Measurements from ENCODE around the gene MEGF6. TPM values are rescaled to one million over a fixed set of nuclear protein-coding genes. Genes with fewer than 3 reads are reported as not detected.
A peak's percentile ranks its signal among the peaks of the same experiment; 100 is the strongest.

The MEGF6 gene
- total RNA-seq, 1 experiment from 2014 or later: 21.3 TPM

GRCh38 chr1:3453891-3454810, 157.2 kb downstream of the MEGF6 start, which contains the start of gene ARHGEF16:
TSS of gene ARHGEF16 (plus strand) at chr1:3454665. CDS start at chr1:3463085, 8,420 bp downstream.
- Histone ChIP-seq H3K18ac (ENCODE audit: insufficient read length, low read depth, low read length) (peak within 1 kb of the TSS; percentile 85), H2BK15ac (ENCODE audit: low read depth, low read length) (no peak within 1 kb of the TSS), H2BK12ac (ENCODE audit: insufficient read length, low read depth, low read length) (no peak within 1 kb of the TSS), H3K9ac (ENCODE audit: extremely low read depth, insufficient read length, low read length) (no peak within 1 kb of the TSS), H2AFZ (ENCODE audit: low read length) (no peak within 1 kb of the TSS), H3K56ac (ENCODE audit: insufficient read length, low read depth, low read length) (no peak within 1 kb of the TSS), H3T11ph (ENCODE audit: low read length) (no peak within 1 kb of the TSS), H3K27me3 (ENCODE audit: insufficient read depth, low read length) (no peaks in the 10 kb centered on the region), H3K4me1 (ENCODE audit: insufficient read depth, low read length) (no peaks in the 10 kb centered on the region), H2BK120ac (ENCODE audit: low read depth, low read length, poor library complexity, severe bottlenecking) (peak within 1 kb of the TSS; percentile 63), H3K9me3 (ENCODE audit: control insufficient read depth, low read depth, low read length) (no peaks in the 10 kb centered on the region), H4K5ac (ENCODE audit: insufficient read length, low read depth, low read length) (no peak within 1 kb of the TSS), H3K27ac (ENCODE audit: insufficient read length, low read depth, low read length) (no peak within 1 kb of the TSS), H2BK20ac (ENCODE audit: low read depth, low read length, poor library complexity, severe bottlenecking) (no peak within 1 kb of the TSS), H3K4ac (ENCODE audit: low read depth, low read length) (no peak within 1 kb of the TSS), H2BK5ac (ENCODE audit: insufficient read length, low read length) (no peak within 1 kb of the TSS), H3K23me2 (ENCODE audit: insufficient read length, low read depth, low read length, poor library complexity, severe bottlenecking) (peaks cover 3% of the 10 kb centered on the region), H3K79me2 (ENCODE audit: insufficient read depth, low read length) (no peaks in the 10 kb centered on the region; the same call in 1 of the 2 replicates), H3K79me1 (ENCODE audit: insufficient read depth, low read depth, low read length, poor library complexity, severe bottlenecking) (peaks cover 7% of the 10 kb centered on the region), H3K4me2 (ENCODE audit: insufficient read depth, insufficient read length, low read length) (peak within 1 kb of the TSS; percentile 38), H4K20me1 (ENCODE audit: control insufficient read depth, insufficient read depth, insufficient read length) (no peaks in the 10 kb centered on the region), H4K8ac (replicated peaks; ENCODE audit: insufficient read length, low read depth, low read length) (no peak within 1 kb of the TSS), H2AK5ac (ENCODE audit: insufficient read length, low read length) (no peak within 1 kb of the TSS), H3K14ac (ENCODE audit: insufficient read depth, low read length) (peak within 1 kb of the TSS; percentile 59), H4K91ac (ENCODE audit: insufficient read length, low read depth, low read length) (no peak within 1 kb of the TSS), H3K23ac (ENCODE audit: insufficient read length, low read depth, low read length) (no peak within 1 kb of the TSS)
- H3K27me3 Mint-ChIP-seq (ENCODE audit: low read depth): peaks cover 9% of the 10 kb centered on the region
- peak within 1 kb of the TSS; percentile 87 to 95 (median 91); a peak in 5 of 7 replicates for H3K27ac Mint-ChIP-seq
- peaks cover 9 to 27% of the 10 kb centered on the region in 2 experiments for H3K4me1 Mint-ChIP-seq
- H3K36me3 Mint-ChIP-seq (ENCODE audit: insufficient read depth in 1 of 3, low read depth in 3 of 3): peaks cover 0 to 15% (median 14%) of the 10 kb centered on the region in 3 experiments; a peak in 4 of 7 replicates
- no CpG with 5 or more reads among the region's 84 CpGs for WGBS (ENCODE audit: extremely low coverage, insufficient read length, low lambda C conversion rate)
- peak within 1 kb of the TSS; percentile 81 to 84 for H3K4me3 Mint-ChIP-seq
- DNase-seq: peak; percentile 95
- peaks cover 0 to 4% of the 10 kb centered on the region in 2 experiments; a peak in 2 of 5 replicates for H3K9me3 Mint-ChIP-seq
- TF ChIP-seq CTCF (conservative IDR thresholded peaks at IDR 0.05): peak; percentile 67
